K562 (cell line): Measurements from ENCODE around the gene ZNF891. TPM values are rescaled to one million over a fixed set of nuclear protein-coding genes. Genes with fewer than 3 reads are reported as not detected.

Source experiments
- ATAC-seq: fragments of 200-7000 bp; cut with Tn5 transposase; 3 replicates; pipeline ENCODE4 v1.9.1; 2020; ENCODE audit warnings: moderate library complexity
- Bru-seq: library from RNA; stranded (reverse); fragments of 400-500 nt; gene quantifications from one replicate; lab custom pipeline; 2021; lab: Mats Ljungman, UMichigan
- BruChase-seq, 2 experiments: library from RNA; stranded (reverse); fragments of 400-500 nt; gene quantifications; one replicate each; lab custom pipeline; 2021; lab: Mats Ljungman, UMichigan
- BruUV-seq: library from RNA; stranded (reverse); fragments of 400-500 nt; replicated peaks from 2 replicates; lab custom pipeline; 2021; lab: Mats Ljungman, UMichigan
- CTCF ChIA-PET: fragments of 300-600 bp; formaldehyde crosslinking; extraction: SDS; loops from one replicate; lab custom pipeline; 2021; ENCODE audit warnings: low intra/inter-chr PET ratio; lab: Yijun Ruan, JAX
- POLR2A ChIA-PET: fragments of 300-600, 350-650 bp; sonication (Branson Sonifier 250); formaldehyde crosslinking; extraction: SDS; loops from one replicate; lab custom pipeline; 2021; ENCODE audit warnings: antibody characterized with exemption, inconsistent platforms; lab: Yijun Ruan, JAX
- DNase-seq, 4 experiments: peaks; one replicate each; pipeline versions ENCODE4 v3.0.0 to v3.0.0-alpha.2; 2011 to 2018; ENCODE audit warnings: low spot score in 3 of 4, mixed read lengths in 3 of 4; ENCODE audit errors: extremely low read depth in 1 of 4
- FAIRE-seq: peaks from 2 replicates; lab custom pipeline; 2011; peaks lifted over from hg19 to GRCh38; lab: Jason Lieb, UNC
- H2AFZ ChIP-seq: 2 replicates; pipeline ENCODE4 v1.6.0; 2011; ENCODE audit warnings: low read depth, low read length, control low read depth, inconsistent platforms
- H3K27ac ChIP-seq: fragments of 200-600 bp; 3 replicates; pipeline ENCODE4 v1.8.0; 2011; ENCODE audit warnings: low read depth, mild to moderate bottlenecking, control low read depth, inconsistent platforms, low read length, moderate library complexity, mixed read lengths; ENCODE audit errors: extremely low read depth
- H3K27me3 ChIP-seq, 2 experiments: fragments of 300-600 bp in 1 of 2; 2 replicates in 1 of 2; 3 replicates in 1 of 2; pipeline versions ENCODE4 v1.6.0 to v1.8.0; 2011; ENCODE audit warnings: inconsistent platforms in 2 of 2, low read length in 2 of 2, mild to moderate bottlenecking in 1 of 2, mixed read lengths in 1 of 2, moderate library complexity in 1 of 2; ENCODE audit not compliant: control insufficient read depth in 2 of 2, insufficient read depth in 2 of 2
- H3K36me3 ChIP-seq: fragments of 300-600 bp; 3 replicates; pipeline ENCODE4 v1.8.0; 2011; ENCODE audit warnings: mild to moderate bottlenecking, low read length, inconsistent platforms; ENCODE audit not compliant: control insufficient read depth, insufficient read depth
- H3K4me1 ChIP-seq, 2 experiments: fragments of 200-600 bp in 1 of 2; replicated peaks in 1 of 2; 2 replicates in 1 of 2; 3 replicates in 1 of 2; pipeline versions ENCODE4 v1.5.1 to v1.8.0; 2011; ENCODE audit warnings: inconsistent platforms in 2 of 2, low read length in 2 of 2, mild to moderate bottlenecking in 1 of 2, mixed read lengths in 1 of 2, moderate library complexity in 1 of 2; ENCODE audit not compliant: control insufficient read depth in 2 of 2, insufficient read depth in 2 of 2
- H3K4me2 ChIP-seq: 2 replicates; pipeline ENCODE4 v1.6.1; 2011; ENCODE audit warnings: low read length, control low read depth, inconsistent platforms, mixed read lengths; ENCODE audit not compliant: insufficient read depth
- H3K4me3 ChIP-seq: fragments of 200-600 bp; sonication (generic), shearing (Covaris generic); 2 replicates; pipeline ENCODE4 v1.5.1; 2016; ENCODE audit warnings: control low read depth, inconsistent platforms
- H3K79me2 ChIP-seq: fragments of 200-600 bp; 3 replicates; pipeline ENCODE4 v1.8.0; 2011; ENCODE audit warnings: low read length, inconsistent platforms; ENCODE audit not compliant: control insufficient read depth, insufficient read depth
- H3K9ac ChIP-seq, 2 experiments: 2 replicates each; pipeline versions ENCODE4 v1.6.0 to v1.6.1; 2011; ENCODE audit warnings: low read depth in 2 of 2, low read length in 2 of 2, control low read depth in 1 of 2, inconsistent platforms in 1 of 2, mild to moderate bottlenecking in 1 of 2, mixed read lengths in 1 of 2; ENCODE audit not compliant: insufficient read depth in 1 of 2
- H3K9me1 ChIP-seq: one replicate; pipeline ENCODE4 v1.6.0; 2011; ENCODE audit warnings: inconsistent platforms, mild to moderate bottlenecking, low read length, moderate library complexity; ENCODE audit not compliant: control insufficient read depth, insufficient read depth
- H3K9me3 ChIP-seq: replicated peaks from 2 replicates; pipeline ENCODE4 v1.5.1; 2011; ENCODE audit warnings: low read depth, low read length, inconsistent platforms; ENCODE audit not compliant: control insufficient read depth, insufficient read depth
- H4K20me1 ChIP-seq: replicated peaks from 2 replicates; pipeline ENCODE4 v1.6.1; 2011; ENCODE audit warnings: low read length, inconsistent platforms, mixed read lengths; ENCODE audit not compliant: control insufficient read depth, insufficient read depth
- BRF1 ChIP-seq: IDR thresholded peaks from 3 replicates; pipeline ENCODE4 v1.6.1; 2011; ENCODE audit warnings: borderline replicate concordance, mild to moderate bottlenecking; ENCODE audit not compliant: insufficient read length; ENCODE audit errors: extremely low read depth
- FOXJ2 ChIP-seq: fragments of 200-800 bp; sonication (Bioruptor generic); IDR thresholded peaks from 2 replicates; pipeline ENCODE4 v1.6.1; 2016; ENCODE audit warnings: missing genetic modification characterization, missing compliant biosample characterization
- WGBS: fragments of 100-300 bp; shearing (Covaris generic); methylation state at CpG from one replicate; pipeline ENCODE4 v1.1.6; 2016; ENCODE audit warnings: low coverage, mixed read lengths; ENCODE audit not compliant: insufficient coverage; ENCODE audit errors: missing lambda C conversion rate; 5-methylcytosine and 5-hydroxymethylcytosine counted together
- in situ Hi-C: fragments of 300-500 bp; cut with MboI; formaldehyde crosslinking; loops from 4 replicates; pipeline ENCODE4 v1.15.0; 2018; ENCODE audit warnings: inconsistent platforms, mixed read lengths
- intact Hi-C: fragments of 100-400 bp; cut with micrococcal nuclease; formaldehyde crosslinking; loops from 2 replicates; pipeline ENCODE4 v1.14.2; 2022
- long read RNA-seq, 3 experiments: library from polyadenylated mRNA in 2 of 3; library from RNA in 1 of 3; unstranded in 2 of 3; stranded (forward) in 1 of 3; transcript quantifications; one replicate each; pipeline ENCODE4 v2.0.0, GENCODE V29; 2019 to 2022
- polyA minus RNA-seq, 3 experiments: library from RNA; depleted of rRNA, polyadenylated mRNA; stranded (reverse); fragments of >200 nt; gene quantifications; 2 replicates each; pipeline ENCODE4 v1.2.3, GENCODE V29; 2011
- polyA plus RNA-seq, 8 experiments: library from polyadenylated mRNA; depleted of rRNA in 4 of 8; stranded (reverse) in 5 of 8; unstranded in 3 of 8; fragments of >200 nt; fragmentation: Nextera tagmentation in 2 of 8; fragmentation: Illumina TruSeq in 1 of 8; extraction: Ambion mirVana in 2 of 8; extraction: Trizol in 1 of 8; gene quantifications; 2 replicates each; pipeline versions ENCODE4 v1.2.1 to v1.2.3, GENCODE V29; 2011 to 2014; ENCODE audit warnings: inconsistent platforms in 1 of 8, missing spikeins in 1 of 8
- total RNA-seq, 7 experiments: library from RNA; depleted of rRNA in 6 of 7; stranded (reverse); fragments of >200 nt in 6 of 7; fragmentation: Illumina TruSeq in 2 of 7; extraction: Trizol in 2 of 7; gene quantifications; 2 replicates each; pipeline versions ENCODE4 v1.2.1 to v1.2.3, GENCODE V29; 2011 to 2021; ENCODE audit warnings: low replicate concordance in 1 of 7
- TF ChIP-seq, protein P1 (sequence below): fragments of 450-650 bp; IDR thresholded peaks from 2 replicates; pipeline ENCODE4 v1.6.1; 2016; ENCODE audit warnings: low read depth

The ZNF891 gene
- 2.8 and 10.0 TPM in 2 replicates for total RNA-seq (2011; cell fraction: chromatin; rRNA removed; ENCODE audit: low replicate concordance)
- total RNA-seq (2011; cell fraction: nucleolus; rRNA removed), result 1.7 and 2.5 TPM in 2 replicates
- 5.2 and 11.8 TPM in 2 replicates for total RNA-seq (2011; cell fraction: nucleoplasm; rRNA removed)
- 0.94 and 0.95 TPM in 2 replicates for total RNA-seq (2014; rRNA removed)
- 2.0 and 2.3 TPM in 2 replicates for total RNA-seq (2014; rRNA removed; fragmentation: Illumina TruSeq; extraction: Trizol)
- 1.7 and 1.8 TPM in 2 replicates for total RNA-seq (2015; rRNA removed; fragmentation: Illumina TruSeq; extraction: Trizol)
- total RNA-seq (2021), result 1.2 and 1.3 TPM in 2 replicates
- polyA plus RNA-seq (2011; rRNA removed), result 1.5 and 2.0 TPM in 2 replicates
- polyA plus RNA-seq (2011; cell fraction: cytosol; rRNA removed), result 0.31 and 0.68 TPM in 2 replicates
- 2.3 and 3.1 TPM in 2 replicates for polyA plus RNA-seq (2011; cell fraction: nucleus; rRNA removed)
- 0.55 and 0.82 TPM in 2 replicates for polyA plus RNA-seq (2012)
- 1.1 and 1.3 TPM in 2 replicates for polyA plus RNA-seq (2014; fragmentation: Illumina TruSeq; extraction: Trizol)
- under 1 TPM; 0.41 to 0.53 TPM for polyA plus RNA-seq (2014; fragmentation: Nextera tagmentation; extraction: Ambion mirVana)
- polyA plus RNA-seq (2014; rRNA removed), result 1.3 and 1.5 TPM in 2 replicates
- 2.6 and 2.8 TPM in 2 replicates for polyA minus RNA-seq (2011; rRNA and poly(A)+ RNA removed)
- 0.55 and 0.57 TPM in 2 replicates for polyA minus RNA-seq (2011; cell fraction: cytosol; rRNA and poly(A)+ RNA removed)
- polyA minus RNA-seq (2011; cell fraction: nucleus; rRNA and poly(A)+ RNA removed), result 2.7 and 3.2 TPM in 2 replicates
- percentile 64 among the genes with signal in this experiment for Bru-seq, nascent RNA
- BruChase-seq, experiment 1, labeled RNA remaining after a 2-hour chase, result percentile 68 among the genes with signal in this experiment
- percentile 66 among the genes with signal in this experiment for BruChase-seq, experiment 2, labeled RNA remaining after a 6-hour chase
- long read RNA-seq, experiment 1, full-length matches to known transcripts, result 7 of 13 reads
- long read RNA-seq, experiment 1, partial matches to known transcripts, result 0 of 13 reads
- long read RNA-seq, experiment 1, other reads (novel, unspliced or antisense), result 6 of 13 reads
- long read RNA-seq, experiment 2, full-length matches to known transcripts, result 1 of 3 reads
- long read RNA-seq, experiment 2, partial matches to known transcripts, result 0 of 3 reads
- long read RNA-seq, experiment 2, other reads (novel, unspliced or antisense), result 2 of 3 reads
- long read RNA-seq, experiment 3, full-length matches to known transcripts, result 1 of 1 reads
- long read RNA-seq, experiment 3, partial matches to known transcripts, result 0 of 1 reads
- long read RNA-seq, experiment 3, other reads (novel, unspliced or antisense), result 0 of 1 reads

- Histone ChIP-seq H3K4me3 (peak within 1 kb of the TSS; percentile 85), H3K9me3 (peaks cover 8% of the 10 kb centered on the region), H3K79me2 (0 out of 3 replicates have a peak, but pooled peaks cover 4% of the 10 kb centered on the region), H3K27ac (peak within 1 kb of the TSS; percentile 95), H2AFZ (peak within 1 kb of the TSS; percentile 97), H3K27me3 (no peaks in the 10 kb centered on the region), H4K20me1 (no peaks in the 10 kb centered on the region), H3K9me1 (no peaks in the 10 kb centered on the region), H3K36me3 (peaks cover 10% of the 10 kb centered on the region), H3K9ac (peak within 1 kb of the TSS; percentile 92 to 98), H3K4me2 (peak within 1 kb of the TSS; percentile 99), H3K4me1 (no peaks in the 10 kb centered on the region; a peak in 1 of 5 replicates)
- DNase-seq (peak; percentile 92 to 96 (median 93)), FAIRE-seq (peak; percentile 83), ATAC-seq (peak; percentile 99)
- intact Hi-C loops, result loop anchor here (1.0 kb wide), 1 partner anchor 50 kb away; the partner anchor contains the start of gene ZNF140
- no TSS peak for BruUV-seq
- WGBS, result under 1% methylated on average over 52 of the region's 87 CpGs
- in situ Hi-C loops, result no loop called here
- POLR2A ChIA-PET, result interaction anchor here (0.5 to 2.4 kb wide), 9 partner anchors 10 to 357 kb away, joined by 3 to 7 read pairs (median 3); partner anchors contain the start of genes GOLGA3 and ZNF26
- CTCF ChIA-PET, result no interaction called here
- TF ChIP-seq, protein P1, sequence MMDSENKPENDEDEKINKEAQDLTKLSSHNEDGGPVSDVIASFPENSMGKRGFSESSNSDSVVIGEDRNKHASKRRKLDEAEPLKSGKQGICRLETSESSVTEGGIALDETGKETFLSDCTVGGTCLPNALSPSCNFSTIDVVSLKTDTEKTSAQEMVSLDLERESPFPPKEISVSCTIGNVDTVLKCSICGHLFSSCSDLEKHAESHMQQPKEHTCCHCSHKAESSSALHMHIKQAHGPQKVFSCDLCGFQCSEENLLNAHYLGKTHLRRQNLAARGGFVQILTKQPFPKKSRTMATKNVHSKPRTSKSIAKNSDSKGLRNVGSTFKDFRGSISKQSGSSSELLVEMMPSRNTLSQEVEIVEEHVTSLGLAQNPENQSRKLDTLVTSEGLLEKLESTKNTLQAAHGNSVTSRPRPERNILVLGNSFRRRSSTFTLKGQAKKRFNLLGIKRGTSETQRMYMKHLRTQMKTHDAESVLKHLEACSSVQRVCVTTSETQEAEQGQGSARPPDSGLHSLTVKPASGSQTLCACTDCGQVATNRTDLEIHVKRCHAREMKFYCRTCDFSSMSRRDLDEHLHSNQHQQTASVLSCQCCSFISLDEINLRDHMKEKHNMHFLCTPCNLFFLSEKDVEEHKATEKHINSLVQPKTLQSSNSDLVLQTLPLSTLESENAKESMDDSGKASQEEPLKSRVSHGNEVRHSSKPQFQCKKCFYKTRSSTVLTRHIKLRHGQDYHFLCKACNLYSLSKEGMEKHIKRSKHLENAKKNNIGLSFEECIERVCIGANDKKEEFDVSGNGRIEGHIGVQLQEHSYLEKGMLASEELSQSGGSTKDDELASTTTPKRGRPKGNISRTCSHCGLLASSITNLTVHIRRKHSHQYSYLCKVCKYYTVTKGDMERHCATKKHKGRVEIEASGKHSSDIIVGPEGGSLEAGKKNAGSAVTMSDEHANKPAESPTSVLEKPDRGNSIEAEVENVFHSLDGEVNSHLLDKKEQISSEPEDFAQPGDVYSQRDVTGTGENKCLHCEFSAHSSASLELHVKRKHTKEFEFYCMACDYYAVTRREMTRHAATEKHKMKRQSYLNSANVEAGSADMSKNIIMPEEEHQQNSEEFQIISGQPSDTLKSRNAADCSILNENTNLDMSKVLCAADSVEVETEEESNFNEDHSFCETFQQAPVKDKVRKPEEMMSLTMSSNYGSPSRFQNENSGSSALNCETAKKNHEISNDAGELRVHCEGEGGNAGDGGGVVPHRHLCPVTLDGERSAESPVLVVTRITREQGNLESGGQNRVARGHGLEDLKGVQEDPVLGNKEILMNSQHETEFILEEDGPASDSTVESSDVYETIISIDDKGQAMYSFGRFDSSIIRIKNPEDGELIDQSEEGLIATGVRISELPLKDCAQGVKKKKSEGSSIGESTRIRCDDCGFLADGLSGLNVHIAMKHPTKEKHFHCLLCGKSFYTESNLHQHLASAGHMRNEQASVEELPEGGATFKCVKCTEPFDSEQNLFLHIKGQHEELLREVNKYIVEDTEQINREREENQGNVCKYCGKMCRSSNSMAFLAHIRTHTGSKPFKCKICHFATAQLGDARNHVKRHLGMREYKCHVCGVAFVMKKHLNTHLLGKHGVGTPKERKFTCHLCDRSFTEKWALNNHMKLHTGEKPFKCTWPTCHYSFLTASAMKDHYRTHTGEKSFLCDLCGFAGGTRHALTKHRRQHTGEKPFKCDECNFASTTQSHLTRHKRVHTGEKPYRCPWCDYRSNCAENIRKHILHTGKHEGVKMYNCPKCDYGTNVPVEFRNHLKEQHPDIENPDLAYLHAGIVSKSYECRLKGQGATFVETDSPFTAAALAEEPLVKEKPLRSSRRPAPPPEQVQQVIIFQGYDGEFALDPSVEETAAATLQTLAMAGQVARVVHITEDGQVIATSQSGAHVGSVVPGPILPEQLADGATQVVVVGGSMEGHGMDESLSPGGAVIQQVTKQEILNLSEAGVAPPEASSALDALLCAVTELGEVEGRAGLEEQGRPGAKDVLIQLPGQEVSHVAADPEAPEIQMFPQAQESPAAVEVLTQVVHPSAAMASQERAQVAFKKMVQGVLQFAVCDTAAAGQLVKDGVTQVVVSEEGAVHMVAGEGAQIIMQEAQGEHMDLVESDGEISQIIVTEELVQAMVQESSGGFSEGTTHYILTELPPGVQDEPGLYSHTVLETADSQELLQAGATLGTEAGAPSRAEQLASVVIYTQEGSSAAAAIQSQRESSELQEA, result no peak
- no peak for TF ChIP-seq BRF1
- peak; percentile 7; the same call in 1 of the 2 replicates for TF ChIP-seq FOXJ2 (tag)
Observed at GRCh38 chr12:133130038-133130807, at the start of gene ZNF891, which contains the start of gene ZNF10. TSS of gene ZNF891 (minus strand) at chr12:133130274. CDS start at chr12:133121918, 8,356 bp downstream. TSS of gene ZNF10 (plus strand) at chr12:133130627. CDS start at chr12:133144493, 13,866 bp downstream.
